BLaER1 (cell line): ENCODE data around the gene FCRLA.
"Not testable (repeated sequence)": the region's sequence is repeated elsewhere in the genome, so short reads cannot be mapped to it uniquely, and the experiment has no call there.

Experiments used
- H3K27ac ChIP-seq: shearing (Covaris generic); formaldehyde crosslinking; 2 replicates; pipeline ENCODE4 v1.8.1; 2022
- H3K27me3 ChIP-seq: shearing (Covaris generic); formaldehyde crosslinking; 2 replicates; pipeline ENCODE4 v1.8.1; 2022
- H3K36me3 ChIP-seq: shearing (Covaris generic); formaldehyde crosslinking; 2 replicates; pipeline ENCODE4 v1.8.1; 2022
- H3K4me1 ChIP-seq: shearing (Covaris generic); formaldehyde crosslinking; 2 replicates; pipeline ENCODE4 v1.8.1; 2022
- H3K4me2 ChIP-seq: shearing (Covaris generic); formaldehyde crosslinking; 2 replicates; pipeline ENCODE4 v1.8.1; 2022
- H3K4me3 ChIP-seq: shearing (Covaris generic); formaldehyde crosslinking; 2 replicates; pipeline ENCODE4 v1.8.1; 2022
- H3K9ac ChIP-seq: shearing (Covaris generic); formaldehyde crosslinking; 2 replicates; pipeline ENCODE4 v1.8.1; 2022
- H3K9me3 ChIP-seq: shearing (Covaris generic); formaldehyde crosslinking; 2 replicates; pipeline ENCODE4 v1.8.1; 2022
- H4K20me1 ChIP-seq: shearing (Covaris generic); formaldehyde crosslinking; 2 replicates; pipeline ENCODE4 v1.8.1; 2022
- Cebpa-rat ChIP-seq: shearing (Covaris generic); IDR thresholded peaks from 2 replicates; pipeline ENCODE4 v1.8.1; 2022

Gene FCRLA

GRCh38 chr1:161676441-161676840, 30.6 kb upstream of the FCRLA start:
- Histone ChIP-seq H3K27me3 (no peaks in the 10 kb centered on the region), H3K9me3 (no peaks in the 10 kb centered on the region), H3K27ac (no peak overlapping the region), H3K4me2 (no peak overlapping the region), H3K36me3 (no peaks in the 10 kb centered on the region), H3K4me3 (no peak overlapping the region), H4K20me1 (no peaks in the 10 kb centered on the region), H3K9ac (no peak overlapping the region), H3K4me1 (peaks cover 3% of the 10 kb centered on the region)
- TF ChIP-seq Cebpa-rat: no peak

GRCh38 chr1:161676958-161677689, 29.9 kb upstream of the FCRLA start:
- TF ChIP-seq Cebpa-rat: no peak
- Histone ChIP-seq H3K4me3 (no peak overlapping the region), H3K4me1 (no peaks in the 10 kb centered on the region), H3K36me3 (no peaks in the 10 kb centered on the region), H3K9ac (no peak overlapping the region), H4K20me1 (no peaks in the 10 kb centered on the region), H3K27ac (no peak overlapping the region), H3K9me3 (no peaks in the 10 kb centered on the region), H3K27me3 (no peaks in the 10 kb centered on the region), H3K4me2 (no peak overlapping the region)

- Histone ChIP-seq H3K27me3 (no peaks in the 10 kb centered on the region), H3K9me3 (no peaks in the 10 kb centered on the region), H3K4me1 (no peaks in the 10 kb centered on the region)
These were observed 28.5 kb upstream of the FCRLA start for GRCh38 chr1:161678500-161678899.

GRCh38 chr1:161681879-161682278, 25.1 kb upstream of the FCRLA start:
- H3K4me1 ChIP-seq: no peaks in the 10 kb centered on the region
- no peak overlapping the region for H3K4me2 ChIP-seq
- TF ChIP-seq Cebpa-rat: no peak
- H3K27ac ChIP-seq: no peak overlapping the region
- H3K27me3 ChIP-seq: no peaks in the 10 kb centered on the region
- no peak overlapping the region for H3K4me3 ChIP-seq
- H3K9ac ChIP-seq: no peak overlapping the region
- H4K20me1 ChIP-seq: no peaks in the 10 kb centered on the region
- no peaks in the 10 kb centered on the region for H3K36me3 ChIP-seq
- no peaks in the 10 kb centered on the region for H3K9me3 ChIP-seq

More at GRCh38 chr1:161678500-161678899, 28.5 kb upstream of the FCRLA start:
- no peak overlapping the region for H3K4me3 ChIP-seq
- H3K9ac ChIP-seq: no peak overlapping the region
- no peak overlapping the region for H3K27ac ChIP-seq
- no peaks in the 10 kb centered on the region for H3K36me3 ChIP-seq
- H3K4me2 ChIP-seq: no peak overlapping the region
- H4K20me1 ChIP-seq: no peaks in the 10 kb centered on the region
- no peak for TF ChIP-seq Cebpa-rat

GRCh38 chr1:161688946-161689345, 18.1 kb upstream of the FCRLA start:
- no peak overlapping the region for H3K27ac ChIP-seq
- H3K4me3 ChIP-seq: no peak overlapping the region
- no peaks in the 10 kb centered on the region for H3K36me3 ChIP-seq
- H3K4me2 ChIP-seq: no peak overlapping the region
- TF ChIP-seq Cebpa-rat: no peak
- H3K27me3 ChIP-seq: no peaks in the 10 kb centered on the region
- H3K9me3 ChIP-seq: no peaks in the 10 kb centered on the region
- H3K4me1 ChIP-seq: no peaks in the 10 kb centered on the region
- no peak overlapping the region for H3K9ac ChIP-seq
- H4K20me1 ChIP-seq: no peaks in the 10 kb centered on the region

- no peaks in the 10 kb centered on the region for H3K36me3 ChIP-seq
- no peaks in the 10 kb centered on the region for H3K27me3 ChIP-seq
- no peaks in the 10 kb centered on the region for H4K20me1 ChIP-seq
- H3K27ac ChIP-seq: no peak overlapping the region
- H3K4me2 ChIP-seq: no peak overlapping the region
- no peaks in the 10 kb centered on the region for H3K9me3 ChIP-seq
- H3K4me1 ChIP-seq: no peaks in the 10 kb centered on the region
- no peak overlapping the region for H3K4me3 ChIP-seq
- H3K9ac ChIP-seq: no peak overlapping the region
- no peak for TF ChIP-seq Cebpa-rat
These were observed 15.2 kb upstream of the FCRLA start for GRCh38 chr1:161691846-161692245.

GRCh38 chr1:161693020-161693712, 13.9 kb upstream of the FCRLA start:
- not testable (repeated sequence) for H3K4me2 ChIP-seq, H4K20me1 ChIP-seq, H3K27ac ChIP-seq, H3K4me1 ChIP-seq, H3K27me3 ChIP-seq, H3K4me3 ChIP-seq, H3K36me3 ChIP-seq, H3K9ac ChIP-seq, H3K9me3 ChIP-seq

GRCh38 chr1:161698302-161698701, 8.7 kb upstream of the FCRLA start:
- not testable (repeated sequence) for H3K9ac ChIP-seq, H3K27ac ChIP-seq, H3K4me2 ChIP-seq, H3K9me3 ChIP-seq, H4K20me1 ChIP-seq, H3K4me1 ChIP-seq, H3K4me3 ChIP-seq, H3K27me3 ChIP-seq, H3K36me3 ChIP-seq

GRCh38 chr1:161702250-161702649, 4.8 kb upstream of the FCRLA start:
- H3K36me3 ChIP-seq: no peaks in the 10 kb centered on the region
- no peak overlapping the region for H3K9ac ChIP-seq
- H4K20me1 ChIP-seq: no peaks in the 10 kb centered on the region
- H3K27me3 ChIP-seq: no peaks in the 10 kb centered on the region
- peaks cover 27% of the 10 kb centered on the region for H3K4me1 ChIP-seq
- no peak for TF ChIP-seq Cebpa-rat
- no peak overlapping the region for H3K4me2 ChIP-seq
- no peaks in the 10 kb centered on the region for H3K9me3 ChIP-seq
- no peak overlapping the region for H3K4me3 ChIP-seq
- H3K27ac ChIP-seq: no peak overlapping the region

GRCh38 chr1:161705537-161705936, 1.5 kb upstream of the FCRLA start:
- no peak overlapping the region for H3K4me3 ChIP-seq
- TF ChIP-seq Cebpa-rat: no peak

More at GRCh38 chr1:161705537-161705936, 1.5 kb upstream of the FCRLA start:
- Histone ChIP-seq H3K9me3 (no peaks in the 10 kb centered on the region), H3K4me2 (peak overlapping the region; percentile 57), H3K36me3 (no peaks in the 10 kb centered on the region), H4K20me1 (no peaks in the 10 kb centered on the region), H3K27ac (no peak overlapping the region), H3K27me3 (no peaks in the 10 kb centered on the region), H3K4me1 (peaks cover 50% of the 10 kb centered on the region), H3K9ac (no peak overlapping the region)
